Kidney (tissue), 14 donors: Measurements from ENCODE around the gene FXYD1. TPM values are rescaled to one million over a fixed set of nuclear protein-coding genes. Genes with fewer than 3 reads are reported as not detected.

Experiments used
- DNase-seq, 5 donors: peaks; one replicate each; pipeline ENCODE4 v3.0.0-alpha.2; 2013 to 2020
- FAIRE-seq: peaks from 2 replicates; lab custom pipeline; 2012; peaks lifted over from hg19 to GRCh38; lab: Jason Lieb, UNC
- H3K27ac ChIP-seq, 2 donors: one replicate each; pipeline ENCODE4 v1.7.0; 2013; ENCODE audit warnings: low read depth in 2 of 2, low read length in 2 of 2, inconsistent platforms in 1 of 2
- H3K27me3 ChIP-seq: one replicate; pipeline ENCODE4 v1.7.1; 2013; ENCODE audit warnings: low read length, inconsistent platforms; ENCODE audit not compliant: control insufficient read depth, insufficient read depth
- H3K36me3 ChIP-seq, 3 donors: one replicate each; pipeline versions ENCODE4 v1.7.0 to v1.7.1; 2013; ENCODE audit warnings: low read length in 3 of 3, control low read depth in 1 of 3, inconsistent platforms in 1 of 3; ENCODE audit not compliant: insufficient read depth in 3 of 3, control insufficient read depth in 2 of 3
- H3K4me1 ChIP-seq, 3 donors: one replicate each; pipeline versions ENCODE4 v1.7.0 to v1.7.1; 2013; ENCODE audit warnings: low read length in 3 of 3, inconsistent platforms in 1 of 3, low read depth in 1 of 3; ENCODE audit not compliant: control insufficient read depth in 2 of 3, insufficient read depth in 2 of 3
- H3K4me3 ChIP-seq, 3 donors: one replicate each; pipeline versions ENCODE4 v1.7.0 to v1.8.1; 2013; ENCODE audit warnings: low read length in 3 of 3, control low read depth in 1 of 3, inconsistent platforms in 1 of 3
- H3K9ac ChIP-seq, 3 donors: one replicate each; pipeline versions ENCODE4 v1.7.0 to v1.7.1; 2013; ENCODE audit warnings: low read length in 3 of 3, control low read depth in 1 of 3, inconsistent platforms in 1 of 3
- H3K9me3 ChIP-seq, 3 donors: one replicate each; pipeline versions ENCODE4 v1.7.0 to v1.7.1; 2013; ENCODE audit warnings: low read length in 3 of 3, control low read depth in 1 of 3, inconsistent platforms in 1 of 3; ENCODE audit not compliant: control insufficient read depth in 2 of 3, insufficient read depth in 1 of 3
- CTCF ChIP-seq: IDR thresholded peaks from 3 replicates; pipeline ENCODE4 v1.5.1; 2012; ENCODE audit warnings: mild to moderate bottlenecking, moderate library complexity, borderline replicate concordance; ENCODE audit not compliant: insufficient read depth; ENCODE audit errors: extremely low read depth
- intact Hi-C: fragments of 100-400 bp; cut with DNase I; formaldehyde crosslinking; loops from one replicate; pipeline ENCODE4 v1.11.1; 2022
- polyA plus RNA-seq: library from polyadenylated mRNA; stranded (reverse); fragments of 350-450 nt; fragmentation: Illumina TruSeq; extraction: RNeasy Lipid Tissue Mini Kit (QIAGEN cat#74804); gene quantifications from one replicate; pipeline ENCODE4 v1.2.3, GENCODE V29; 2014; ENCODE audit warnings: low read depth, low replicate concordance; ENCODE audit not compliant: insufficient read depth
- total RNA-seq: library from RNA; stranded (reverse); fragmentation: NEBNext Ultra II Directional; extraction: Animal tissue kit (Norgen Biotek cat#: 25700); gene quantifications from one replicate; pipeline ENCODE4 v1.2.1, GENCODE V29; 2021
- donor health status: control.
- donor health status: control.
- donor health status: control.
- donor health status: control.
- donor health status: control.
- donor health status: DM: yes; HTN: yes; CAD: no.
- donor health status: Normal renal cell carcinoma (clear cell type).

The FXYD1 gene
- total and polyA plus RNA-seq, 2 donors from 2014 or later = 31.8 to 39.0 TPM

DNA sequence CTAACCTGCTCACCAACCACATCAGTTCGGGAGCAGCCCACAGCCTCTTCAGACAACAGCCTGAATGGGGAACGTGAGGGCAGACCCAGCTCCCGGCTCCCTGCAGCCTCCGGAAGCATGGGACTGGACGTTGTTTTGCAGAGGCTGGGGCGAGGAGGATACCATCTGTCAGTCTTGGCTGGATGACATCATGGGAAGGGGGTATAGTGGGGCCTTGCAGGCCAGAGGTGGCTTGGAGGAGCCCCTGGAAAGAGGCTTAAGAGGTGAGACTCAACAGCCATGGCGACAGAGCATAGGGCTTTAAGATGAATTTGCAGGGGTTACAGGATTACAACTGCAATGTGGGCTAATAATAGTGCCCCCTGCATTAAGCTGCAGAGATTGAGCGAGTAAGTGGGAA, 21.5 kb upstream of the FXYD1 start:
- Histone ChIP-seq H3K9ac (no peak overlapping the region), H3K27ac (no peak overlapping the region), H3K4me3 (no peak overlapping the region), H3K9me3 (no peaks in the 10 kb centered on the region), H3K27me3 (no peaks in the 10 kb centered on the region), H3K4me1 (peaks cover 0 to 4% (median 3%) of the 10 kb centered on the region in 3 donors), H3K36me3 (no peaks in the 10 kb centered on the region)
- intact Hi-C loops = no loop called here
- DNase-seq (no peak), FAIRE-seq (no peak)
- TF ChIP-seq CTCF = no peak

DNA sequence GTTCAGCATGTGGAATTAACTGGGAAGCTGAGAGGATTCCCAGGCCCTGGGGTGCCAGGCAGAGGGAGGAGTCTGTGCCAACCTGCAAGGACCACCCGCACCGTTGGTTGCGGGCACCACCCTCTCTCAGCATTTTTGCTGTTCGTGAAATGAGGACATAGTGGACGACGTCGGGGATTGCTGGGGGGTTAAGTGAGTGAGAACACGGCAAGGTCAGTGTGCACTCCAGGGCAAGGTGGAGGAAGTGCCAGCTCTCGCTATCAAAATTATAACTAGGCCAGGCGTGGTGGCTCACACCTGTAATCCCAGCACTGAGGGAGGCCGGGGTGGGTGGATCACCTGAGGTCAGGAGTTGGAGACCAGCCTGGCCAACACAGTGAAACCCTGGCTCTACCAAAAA, 20.8 kb upstream of the FXYD1 start:
- no peak for DNase-seq
- Histone ChIP-seq H3K36me3 (no peaks in the 10 kb centered on the region), H3K4me3 (no peak overlapping the region), H3K9ac (no peak overlapping the region), H3K4me1 (peaks cover 0 to 4% (median 3%) of the 10 kb centered on the region in 3 donors), H3K27me3 (no peaks in the 10 kb centered on the region), H3K9me3 (no peaks in the 10 kb centered on the region), H3K27ac (no peak overlapping the region)
- TF ChIP-seq CTCF = no peak
- intact Hi-C loops = no loop called here
- no peak for FAIRE-seq

- Histone ChIP-seq H3K9ac (no peak overlapping the region), H3K27ac (no peak overlapping the region)
- DNase-seq = no peak
Measured at GRCh38 chr19:35118268-35119020, 20.2 kb upstream of the FXYD1 start.

More at GRCh38 chr19:35118268-35119020, 20.2 kb upstream of the FXYD1 start:
- TF ChIP-seq CTCF = no peak
- no peak overlapping the region for H3K4me3 ChIP-seq
- H3K4me1 ChIP-seq = peaks cover 0 to 4% (median 3%) of the 10 kb centered on the region in 3 donors
- intact Hi-C loops = no loop called here
- H3K27me3 ChIP-seq = no peaks in the 10 kb centered on the region
- FAIRE-seq = no peak
- H3K9me3 ChIP-seq = no peaks in the 10 kb centered on the region
- H3K36me3 ChIP-seq = no peaks in the 10 kb centered on the region
